GM18502 (cell line): ENCODE results near the gene GOLPH3L.
"Not testable (repeated sequence)": the region's sequence is repeated elsewhere in the genome, so short reads cannot be mapped to it uniquely, and the experiment has no call there.

ENCODE experiments used
- ATAC-seq: cut with Tn5 transposase; IDR thresholded peaks from one replicate; pipeline ENCODE4 v1.9.1; 2021; ENCODE audit warnings: mild to moderate bottlenecking; ENCODE audit not compliant: unreplicated experiment, poor library complexity

The GOLPH3L gene

GRCh38 chr1:150661156-150661555 is 35.8 kb downstream of the GOLPH3L start:
- no peak for ATAC-seq

- ATAC-seq = no peak
Measured at GRCh38 chr1:150660584-150660983, 36.4 kb downstream of the GOLPH3L start.

DNA sequence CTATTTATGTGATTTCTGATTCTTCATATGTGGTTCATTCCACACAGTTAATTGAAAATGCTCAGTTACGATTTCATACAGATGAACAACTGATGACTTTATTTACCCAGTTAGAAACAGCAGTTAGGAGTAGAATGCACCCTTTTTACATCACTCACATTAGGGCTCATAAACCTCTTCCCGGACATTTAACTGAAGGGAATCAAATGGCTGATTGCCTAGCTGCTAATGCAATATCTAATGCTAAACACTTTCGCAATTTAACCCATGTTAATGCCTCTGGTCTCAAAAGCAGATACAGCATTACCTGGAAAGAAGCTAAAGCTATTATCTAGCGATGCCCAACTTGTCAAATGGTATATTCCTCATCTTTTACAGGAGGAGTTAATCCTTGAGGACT is 39.9 kb downstream of the GOLPH3L start:
- ATAC-seq = not testable (repeated sequence)

GRCh38 chr1:150654635-150655034 is 42.3 kb downstream of the GOLPH3L start:
- ATAC-seq = not testable (repeated sequence)

DNA sequence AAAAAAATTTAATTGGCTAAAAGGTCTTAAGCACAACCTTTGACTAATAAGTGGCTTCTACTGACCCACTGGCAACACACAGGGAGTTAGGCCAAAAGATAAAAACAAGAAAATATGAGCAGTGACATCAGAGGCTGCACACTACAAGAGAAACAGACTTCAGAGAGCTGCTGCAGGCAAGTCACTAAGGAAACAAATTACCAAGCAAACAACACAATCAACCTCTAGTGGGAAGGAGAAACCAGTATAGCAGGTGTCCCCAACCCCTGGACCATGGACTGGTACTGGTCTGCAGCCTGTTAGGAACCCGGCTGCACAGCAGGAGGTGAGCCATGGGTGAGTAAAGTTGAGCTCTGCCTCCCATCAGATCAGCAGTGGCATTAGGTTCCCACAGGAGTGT is 46.8 kb downstream of the GOLPH3L start:
- ATAC-seq = no peak

DNA sequence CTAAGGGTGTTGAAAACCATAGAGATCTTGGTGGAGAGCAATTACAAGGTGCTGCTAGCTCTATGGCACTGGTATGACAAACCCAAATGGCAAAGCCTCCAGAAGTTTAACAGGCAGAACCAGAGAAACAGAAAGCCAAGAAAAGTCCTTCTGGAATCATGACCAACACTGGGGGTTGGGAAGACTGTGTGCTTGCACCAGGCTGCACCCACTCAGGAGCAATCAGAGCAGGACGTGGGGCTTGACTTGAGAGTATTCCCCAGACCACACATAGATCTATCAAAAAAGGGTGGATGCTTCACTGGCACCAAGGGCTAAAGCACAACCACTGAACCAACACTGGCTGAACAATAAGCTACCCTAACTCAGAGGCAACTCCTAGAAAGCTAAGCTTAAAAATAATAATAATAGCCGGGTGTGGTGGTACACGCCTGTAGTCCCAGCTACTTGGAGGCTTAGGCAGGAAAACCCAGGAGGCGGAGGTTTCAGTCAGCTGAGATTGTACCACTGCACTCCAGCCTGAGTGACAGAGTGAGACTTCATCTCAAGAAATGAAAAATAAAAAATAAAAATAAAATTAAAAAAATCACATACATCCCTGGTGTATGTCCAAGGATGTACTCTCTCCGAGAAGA is 47.4 kb downstream of the GOLPH3L start:
- ATAC-seq = no peak

DNA sequence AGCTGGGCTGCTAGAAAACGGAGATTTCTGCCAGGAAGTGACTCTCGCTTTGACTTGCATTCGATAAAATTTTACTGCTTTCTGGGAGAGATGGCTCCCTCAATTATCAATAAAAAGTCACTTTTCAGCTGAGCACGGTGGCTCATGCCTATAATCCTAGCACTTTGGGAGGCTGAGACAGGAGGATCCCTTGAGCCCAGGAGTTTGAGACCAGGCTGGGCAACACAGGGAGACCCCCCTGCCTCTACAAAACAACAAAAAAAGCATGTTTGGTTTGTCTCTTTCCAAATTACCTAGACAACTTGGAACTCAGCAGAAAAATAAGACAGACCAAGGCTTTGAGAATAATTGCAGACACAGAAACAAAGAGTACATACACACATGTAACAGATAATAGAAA is 54.7 kb downstream of the GOLPH3L start:
- ATAC-seq = no peak

- not testable (repeated sequence) for ATAC-seq
Measured at GRCh38 chr1:150641126-150641815, 55.7 kb downstream of the GOLPH3L start.

DNA sequence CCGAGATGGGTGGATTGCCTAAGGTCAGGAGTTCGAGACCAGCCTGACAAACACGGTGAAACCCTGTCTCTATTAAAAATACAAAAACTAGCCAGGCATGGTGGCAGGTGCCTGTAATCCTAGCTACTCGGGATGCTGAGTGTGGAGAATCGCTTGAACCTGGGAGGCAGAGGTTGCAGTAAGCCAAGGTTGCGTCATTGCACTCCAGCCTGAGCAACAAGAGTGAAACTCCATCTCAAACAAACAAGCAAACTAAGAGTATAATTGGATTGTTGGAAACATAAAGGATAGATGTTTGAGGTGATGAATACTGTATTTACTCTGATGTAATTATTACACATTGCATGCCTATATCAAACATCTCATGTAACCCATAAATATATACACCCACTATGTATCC is 58.5 kb downstream of the GOLPH3L start:
- ATAC-seq = not testable (repeated sequence)

DNA sequence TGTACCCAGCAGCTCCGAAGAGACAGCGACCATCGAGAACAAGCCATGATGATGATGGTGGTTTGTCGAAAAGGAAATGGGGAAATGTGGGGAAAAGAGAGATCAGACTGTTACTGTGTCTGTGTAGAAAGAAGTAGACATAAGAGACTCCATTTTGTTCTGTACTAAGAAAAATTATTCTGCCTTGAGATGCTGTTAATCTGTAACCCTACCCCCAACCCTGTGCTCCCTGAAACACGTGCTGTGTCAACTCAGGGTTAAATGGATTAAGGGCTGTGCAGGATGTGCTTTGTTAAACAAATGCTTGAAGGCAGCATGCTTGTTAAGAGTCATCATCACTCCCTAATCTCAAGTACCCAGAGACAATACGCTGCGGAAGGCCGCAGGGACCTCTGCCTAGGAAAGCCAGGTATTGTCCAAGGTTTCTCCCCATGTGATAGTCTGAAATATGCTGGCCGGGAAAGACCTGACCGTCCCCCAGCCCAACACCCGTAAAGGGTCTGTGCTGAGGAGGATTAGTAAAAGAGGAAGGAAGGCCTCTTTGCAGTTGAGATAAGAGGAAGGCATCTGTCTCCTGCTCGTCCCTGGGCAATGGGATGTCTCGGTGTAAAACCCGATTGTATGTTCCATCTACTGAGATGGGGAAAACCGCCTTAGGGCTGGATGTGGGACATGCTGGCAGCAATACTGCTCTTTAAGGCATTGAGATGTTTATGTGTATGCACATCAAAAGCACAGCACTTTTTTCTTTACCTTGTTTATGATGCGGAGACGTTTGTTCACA is 61.9 kb downstream of the GOLPH3L start:
- ATAC-seq = not testable (repeated sequence)

DNA sequence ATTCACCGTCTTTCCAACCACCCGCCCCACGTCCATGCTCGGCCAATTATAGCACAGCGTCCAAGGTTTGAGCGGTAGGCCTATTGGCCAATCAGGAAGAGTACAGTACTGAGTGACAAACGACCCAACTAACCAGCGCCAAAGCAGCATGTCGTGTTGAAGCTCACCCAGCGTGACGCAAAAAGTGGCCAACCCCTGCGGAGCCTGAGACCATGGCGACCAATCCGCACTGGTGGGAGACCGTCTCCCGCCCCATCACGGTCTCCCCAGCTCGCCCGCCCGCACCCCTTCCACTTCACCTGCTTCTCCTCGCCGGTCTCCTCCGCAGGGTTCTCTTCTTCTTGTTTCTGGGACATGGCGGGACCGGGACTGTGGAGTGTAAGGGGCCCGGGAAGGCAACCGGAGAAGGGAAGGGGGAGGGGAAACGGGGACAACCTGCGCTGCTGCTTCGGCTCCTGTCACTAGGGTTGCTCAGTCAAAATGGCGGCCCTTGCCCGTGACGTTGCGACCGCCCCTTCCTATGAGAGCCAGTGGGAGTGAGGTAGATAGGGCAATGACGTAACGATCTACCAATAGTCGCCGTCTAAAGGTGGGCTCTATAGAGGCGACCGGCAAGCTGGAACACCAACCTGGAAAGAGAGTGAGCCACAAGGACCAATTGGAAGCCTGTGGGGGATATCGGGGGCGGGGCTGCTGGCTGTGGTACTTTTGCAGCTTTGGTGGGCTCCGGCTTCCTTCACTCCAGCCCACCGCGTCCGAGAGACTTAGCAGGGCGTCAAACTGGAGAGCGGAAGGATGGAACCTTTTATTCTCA is 67.6 kb downstream of the GOLPH3L start, which contains the start of gene ENSA:
ENSA (minus strand) TSS at position 498 of the 814 bp plus-strand sequence; CDS start at position 356, 142 bp downstream.
- peak; percentile 94 for ATAC-seq

- peak; percentile 2 for ATAC-seq
Measured at GRCh38 chr1:150628766-150629114, 68.2 kb downstream of the GOLPH3L start.

GRCh38 chr1:150627826-150628410 is 69.0 kb downstream of the GOLPH3L start:
- ATAC-seq = no peak

- ATAC-seq = no peak
Measured at GRCh38 chr1:150626150-150626549, 70.8 kb downstream of the GOLPH3L start.

GRCh38 chr1:150624546-150624945 is 72.4 kb downstream of the GOLPH3L start:
- not testable (repeated sequence) for ATAC-seq

GRCh38 chr1:150624134-150624533 is 72.8 kb downstream of the GOLPH3L start:
- not testable (repeated sequence) for ATAC-seq

GRCh38 chr1:150622303-150622975 is 74.5 kb downstream of the GOLPH3L start:
- ATAC-seq = no peak

- ATAC-seq = no peak
Measured at GRCh38 chr1:150621497-150622302, 75.3 kb downstream of the GOLPH3L start.

GRCh38 chr1:150620919-150621318 is 76.0 kb downstream of the GOLPH3L start:
- ATAC-seq = no peak
